HG03439 (cell line): ENCODE measurements around the gene GPR17.

Source experiments
- ATAC-seq: cut with Tn5 transposase; IDR thresholded peaks from one replicate; pipeline ENCODE4 v1.9.1; 2021; ENCODE audit warnings: mild to moderate bottlenecking, moderate library complexity; ENCODE audit not compliant: unreplicated experiment

The GPR17 gene

GRCh38 chr2:127614246-127614645 lies 31.7 kb upstream of the GPR17 start:
- ATAC-seq = no peak

DNA sequence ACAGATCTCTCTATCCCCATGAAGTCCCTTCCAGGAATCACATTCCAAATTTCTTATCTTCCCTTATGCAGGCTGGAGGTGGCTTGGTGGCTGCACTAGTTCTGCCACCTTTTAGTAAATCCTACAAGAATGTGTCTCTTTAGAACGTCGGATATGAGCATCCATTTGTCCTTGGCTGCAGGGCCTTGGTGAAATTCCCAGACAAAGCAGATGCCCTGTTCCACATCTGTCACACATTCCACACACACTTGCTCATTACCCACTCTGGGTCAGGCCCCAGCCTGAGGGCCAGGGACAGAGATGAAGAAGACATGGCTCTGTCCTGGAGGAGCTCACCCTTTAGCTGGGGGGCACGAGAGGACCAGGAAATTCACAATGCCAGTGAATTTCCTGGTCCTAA lies 31.2 kb upstream of the GPR17 start:
- no peak for ATAC-seq

GRCh38 chr2:127615511-127616166 lies 30.3 kb upstream of the GPR17 start:
- no peak for ATAC-seq

- ATAC-seq = no peak
Measured at GRCh38 chr2:127618551-127619202, 27.3 kb upstream of the GPR17 start.

- no peak for ATAC-seq
Measured at GRCh38 chr2:127619203-127619590, 26.8 kb upstream of the GPR17 start.

DNA sequence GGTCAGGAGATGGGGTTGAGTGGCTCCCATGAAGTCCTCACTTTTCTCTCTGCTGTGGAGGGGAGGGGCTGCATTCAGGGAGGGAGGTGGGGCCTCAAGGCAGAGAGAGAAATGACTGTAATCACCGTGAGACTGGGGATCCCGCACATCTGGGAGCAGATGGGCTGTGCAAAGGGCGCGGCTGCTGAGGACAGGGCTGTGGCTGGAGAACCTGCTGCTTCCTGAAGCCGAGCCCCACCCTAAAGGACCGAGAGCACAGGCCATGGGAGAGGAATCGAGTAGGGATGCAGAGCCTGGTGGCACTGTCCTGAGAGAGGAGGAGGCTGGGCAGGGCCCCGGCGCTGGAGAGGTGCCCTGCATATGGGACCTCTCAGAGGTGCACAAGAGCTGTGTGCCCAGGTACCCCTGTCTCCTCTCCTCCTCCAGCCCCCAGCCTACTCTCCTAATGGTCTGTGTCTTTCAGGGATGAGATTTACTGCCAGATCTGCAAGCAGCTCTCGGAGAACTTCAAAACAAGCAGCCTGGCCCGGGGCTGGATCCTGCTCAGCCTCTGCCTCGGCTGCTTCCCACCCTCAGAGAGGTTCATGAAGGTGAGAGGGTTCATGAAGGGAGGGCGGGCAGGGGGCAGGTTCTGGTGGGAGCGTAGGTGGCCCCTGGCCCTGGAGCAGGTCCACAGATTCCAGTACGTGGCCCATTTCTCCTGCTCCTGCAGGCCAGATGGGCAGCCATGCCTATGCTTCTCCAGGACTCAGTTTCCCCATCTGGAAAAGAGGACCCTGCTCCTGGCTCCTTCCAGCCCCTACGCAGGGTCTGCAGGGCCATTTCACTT lies 25.9 kb upstream of the GPR17 start:
- ATAC-seq = no peak

GRCh38 chr2:127620866-127621265 lies 25.1 kb upstream of the GPR17 start:
- ATAC-seq = no peak

DNA sequence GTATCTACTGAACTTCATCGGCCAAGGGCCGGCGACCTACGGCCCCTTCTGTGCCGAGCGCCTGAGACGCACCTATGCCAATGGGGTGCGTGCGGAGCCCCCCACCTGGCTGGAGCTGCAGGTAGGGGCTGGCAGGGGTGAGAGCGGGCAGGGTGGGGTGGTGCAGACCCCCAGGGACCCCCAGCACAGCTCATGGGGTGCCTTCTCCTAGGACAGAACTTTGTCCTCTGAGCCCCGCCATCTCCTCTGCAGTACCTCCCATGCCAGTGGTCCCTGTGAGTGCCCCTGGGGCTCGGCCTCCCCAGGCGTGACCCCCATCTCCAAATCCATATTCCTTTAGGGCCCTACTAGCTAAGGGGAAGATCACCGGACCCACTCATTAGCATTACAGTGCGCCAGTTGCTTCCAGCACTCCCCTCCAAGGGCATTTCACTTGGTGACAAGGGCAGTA lies 23.9 kb upstream of the GPR17 start:
- no peak for ATAC-seq

DNA sequence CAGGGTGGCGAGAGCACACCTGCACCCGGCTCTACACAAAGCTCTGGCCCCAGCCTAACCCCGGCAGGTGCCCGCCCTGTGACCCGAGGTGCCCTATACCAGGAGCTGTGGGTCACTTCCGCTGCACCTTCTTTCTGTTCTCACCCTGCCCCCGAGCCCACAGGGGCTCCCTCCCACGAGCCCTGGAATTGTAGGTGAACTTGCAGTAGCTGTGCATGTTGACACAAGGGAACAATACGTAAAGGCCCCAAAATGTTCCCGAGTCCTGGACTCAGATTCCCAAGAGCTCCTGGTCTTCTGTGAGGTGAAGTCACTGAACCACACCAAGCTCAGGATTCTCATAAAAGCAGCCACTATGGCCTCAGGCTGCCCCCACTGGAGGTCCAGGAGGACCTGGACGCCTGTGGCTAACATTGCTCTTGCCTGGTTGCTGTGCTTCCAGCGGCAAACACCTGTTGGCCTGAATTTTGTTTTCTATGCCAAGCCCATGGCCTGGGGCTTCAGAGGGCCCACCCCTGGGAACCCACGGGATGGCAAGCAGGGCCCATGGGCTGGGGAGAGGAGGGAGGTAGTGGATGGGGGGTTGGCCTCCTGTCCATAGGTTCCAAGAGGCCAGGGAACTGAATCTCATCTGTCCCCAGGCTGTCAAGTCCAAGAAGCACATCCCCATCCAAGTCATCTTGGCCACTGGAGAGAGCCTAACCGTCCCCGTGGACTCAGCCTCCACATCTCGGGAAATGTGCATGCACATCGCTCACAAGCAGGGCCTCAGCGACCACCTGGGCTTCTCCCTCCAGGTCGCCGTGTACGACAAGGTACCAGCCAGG lies 23.2 kb upstream of the GPR17 start:
- ATAC-seq = no peak

DNA sequence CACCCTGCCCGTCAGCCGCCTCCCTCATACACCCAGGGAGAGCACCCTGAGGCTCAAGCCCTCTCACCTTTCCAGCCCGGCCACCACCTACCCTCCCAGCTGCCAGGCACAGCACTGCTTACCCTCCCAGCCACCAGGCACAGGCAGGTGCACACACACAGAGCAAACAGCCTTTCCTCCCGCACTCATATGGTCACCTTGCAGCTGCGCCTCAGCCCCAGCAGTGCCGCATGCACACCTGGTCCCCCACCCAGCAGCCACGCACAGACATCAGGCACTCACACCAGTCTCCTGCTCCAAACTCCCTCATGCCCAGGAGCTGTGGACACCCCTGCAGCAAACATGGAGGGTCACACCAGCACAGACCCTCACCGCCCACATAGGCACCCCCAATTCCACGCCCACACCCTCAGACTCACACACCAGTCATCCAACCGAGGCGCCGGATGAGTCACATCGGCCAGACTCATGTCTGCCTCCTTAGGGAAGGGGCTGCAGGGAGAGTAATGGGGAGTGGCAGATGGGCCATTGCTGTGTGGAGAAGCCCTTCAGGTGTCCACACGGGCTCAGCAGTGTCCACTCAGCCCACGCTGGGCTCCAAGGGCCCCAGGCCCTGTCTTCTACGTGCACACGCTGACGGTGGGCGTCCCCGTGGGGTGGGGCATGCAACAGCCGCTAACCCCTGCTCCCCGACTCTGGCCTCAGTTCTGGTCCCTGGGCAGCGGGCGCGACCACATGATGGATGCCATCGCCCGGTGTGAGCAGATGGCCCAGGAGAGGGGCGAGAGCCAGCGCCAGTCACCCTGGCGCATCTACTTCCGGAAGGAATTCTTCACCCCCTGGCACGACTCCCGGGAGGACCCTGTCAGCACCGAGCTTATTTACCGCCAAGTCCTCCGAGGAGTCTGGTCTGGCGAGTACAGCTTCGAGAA lies 22.3 kb upstream of the GPR17 start:
- no peak for ATAC-seq

GRCh38 chr2:127624320-127624755 lies 21.6 kb upstream of the GPR17 start:
- no peak for ATAC-seq

DNA sequence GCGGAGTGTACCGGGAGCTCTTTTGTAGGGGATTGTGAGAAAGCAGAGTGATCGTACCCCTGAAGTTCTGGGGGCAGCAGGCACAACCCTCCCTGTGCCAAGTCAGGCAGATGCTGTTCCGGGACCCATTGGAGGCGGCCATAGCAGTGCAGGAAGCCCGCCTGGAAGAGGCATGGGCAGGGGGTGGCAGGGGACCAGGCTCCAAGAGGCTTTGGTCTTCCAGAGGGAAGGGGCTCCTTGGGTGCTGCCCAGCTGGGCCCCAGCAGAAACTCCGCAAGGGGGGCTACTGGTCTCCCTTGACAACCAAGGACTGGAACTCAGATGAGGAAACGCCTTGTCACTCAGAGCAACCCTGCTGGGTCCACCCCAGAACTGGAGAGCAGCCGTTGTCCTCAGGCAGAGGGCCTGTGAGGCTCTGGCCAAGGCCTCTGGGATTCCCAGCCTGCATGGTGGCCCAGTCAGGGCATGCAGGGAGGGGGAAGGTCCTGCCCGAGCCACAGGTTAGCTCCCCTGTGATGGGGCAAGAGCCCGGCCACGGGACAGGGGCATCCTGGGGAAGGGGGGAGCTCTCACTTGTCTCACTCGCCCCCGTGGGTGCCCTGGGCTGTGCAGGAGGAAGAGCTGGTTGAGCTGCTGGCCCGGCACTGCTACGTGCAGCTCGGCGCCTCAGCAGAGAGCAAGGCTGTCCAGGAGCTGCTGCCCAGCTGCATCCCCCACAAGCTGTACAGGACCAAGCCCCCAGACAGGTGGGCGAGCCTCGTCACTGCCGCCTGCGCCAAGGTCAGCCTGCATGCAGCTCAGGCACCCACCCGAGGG lies 21.0 kb upstream of the GPR17 start:
- ATAC-seq = no peak

DNA sequence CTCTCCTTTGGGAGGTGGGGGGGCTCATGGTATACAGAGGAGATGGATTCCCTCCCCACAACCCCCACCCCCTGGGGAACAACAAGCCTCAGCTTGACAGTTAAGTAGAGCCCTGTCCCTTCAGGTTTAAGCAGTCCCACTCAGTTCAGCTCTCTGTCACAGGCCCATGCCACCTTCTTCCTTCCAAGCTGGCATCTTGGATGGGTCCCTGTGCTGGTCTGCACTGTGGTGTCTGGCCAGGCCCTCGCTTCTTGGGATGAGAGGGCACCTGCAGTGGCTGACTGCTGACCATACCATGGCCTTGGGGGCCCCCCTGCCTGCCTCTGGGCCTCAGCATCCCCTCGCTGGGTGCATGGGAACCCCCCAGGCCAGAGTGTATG lies 20.4 kb upstream of the GPR17 start:
- ATAC-seq = no peak

- no peak for ATAC-seq
Measured at GRCh38 chr2:127626175-127626574, 19.8 kb upstream of the GPR17 start.

GRCh38 chr2:127626917-127627739 lies 18.8 kb upstream of the GPR17 start:
- ATAC-seq = no peak

- no peak for ATAC-seq
Measured at GRCh38 chr2:127627740-127628571, 18.0 kb upstream of the GPR17 start.
